GM19395 (cell line): ENCODE results near the gene RAPGEF4.

Experiments
- ATAC-seq: cut with Tn5 transposase; IDR thresholded peaks from one replicate; pipeline ENCODE4 v1.9.1; 2021; ENCODE audit warnings: mild to moderate bottlenecking, moderate library complexity; ENCODE audit not compliant: unreplicated experiment

Gene RAPGEF4

DNA sequence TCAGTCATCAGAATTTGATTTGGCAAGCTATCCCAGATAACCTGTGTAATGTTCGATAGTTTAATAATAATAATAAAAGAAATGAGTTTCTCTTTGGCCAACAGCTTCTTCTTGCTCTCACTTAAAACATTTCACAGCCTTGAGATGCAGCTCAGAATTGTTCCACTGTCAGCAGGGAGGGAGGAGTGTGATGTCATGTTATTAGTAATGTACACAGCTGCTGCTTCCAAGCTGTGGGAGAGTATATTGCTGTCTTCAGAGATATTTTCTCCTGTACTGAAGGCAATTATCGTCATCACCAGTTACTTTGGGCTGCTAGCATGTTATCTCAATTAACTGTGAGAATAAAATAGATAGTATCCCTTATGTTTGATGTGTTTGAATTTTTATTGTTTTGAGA is 193.1 kb downstream of the RAPGEF4 start:
- no peak for ATAC-seq

- ATAC-seq, result no peak
Measured at GRCh38 chr2:172929644-172930043, 194.0 kb downstream of the RAPGEF4 start.

GRCh38 chr2:172930871-172931255 is 195.2 kb downstream of the RAPGEF4 start:
- ATAC-seq, result no peak

GRCh38 chr2:172931256-172931894 is 195.7 kb downstream of the RAPGEF4 start:
- ATAC-seq, result no peak

GRCh38 chr2:172931918-172932520 is 196.4 kb downstream of the RAPGEF4 start:
- no peak for ATAC-seq

DNA sequence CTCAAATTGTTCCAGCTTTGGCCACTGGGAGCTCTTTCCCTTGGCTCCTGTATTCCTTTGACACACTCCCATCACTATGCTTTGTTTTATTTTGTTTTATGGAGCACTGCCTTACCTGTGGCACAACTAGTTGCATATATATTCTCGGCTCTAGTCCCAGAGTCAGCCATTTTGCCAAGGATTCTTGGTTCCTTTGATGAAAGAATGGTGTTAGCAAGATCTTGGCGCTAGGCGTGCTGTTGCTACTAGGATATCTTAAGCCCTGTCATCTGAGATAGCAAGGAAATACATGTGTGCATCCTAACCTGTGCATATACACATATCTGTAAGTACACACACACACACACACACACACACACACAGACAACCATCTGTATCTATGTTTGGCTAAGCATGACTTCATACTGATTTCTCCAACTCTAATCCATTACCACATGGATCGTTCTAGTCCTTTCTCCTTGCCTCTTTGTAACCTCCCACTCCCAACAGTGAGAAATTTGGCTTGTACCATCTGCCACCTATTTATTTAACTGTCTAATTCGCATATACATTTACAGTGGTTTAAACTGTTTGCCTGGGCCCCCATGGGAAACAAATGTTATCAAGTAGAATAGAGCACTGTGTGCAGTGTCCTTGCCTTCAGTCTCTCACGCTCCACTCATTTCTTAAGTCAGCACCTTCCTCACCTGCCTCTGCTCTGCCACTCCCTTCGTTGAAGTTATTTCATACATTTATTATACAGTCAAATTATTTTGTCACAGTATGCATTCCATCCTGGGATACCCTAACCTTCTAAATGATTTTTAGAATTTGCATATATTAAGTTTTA is 202.5 kb downstream of the RAPGEF4 start:
- no peak for ATAC-seq

DNA sequence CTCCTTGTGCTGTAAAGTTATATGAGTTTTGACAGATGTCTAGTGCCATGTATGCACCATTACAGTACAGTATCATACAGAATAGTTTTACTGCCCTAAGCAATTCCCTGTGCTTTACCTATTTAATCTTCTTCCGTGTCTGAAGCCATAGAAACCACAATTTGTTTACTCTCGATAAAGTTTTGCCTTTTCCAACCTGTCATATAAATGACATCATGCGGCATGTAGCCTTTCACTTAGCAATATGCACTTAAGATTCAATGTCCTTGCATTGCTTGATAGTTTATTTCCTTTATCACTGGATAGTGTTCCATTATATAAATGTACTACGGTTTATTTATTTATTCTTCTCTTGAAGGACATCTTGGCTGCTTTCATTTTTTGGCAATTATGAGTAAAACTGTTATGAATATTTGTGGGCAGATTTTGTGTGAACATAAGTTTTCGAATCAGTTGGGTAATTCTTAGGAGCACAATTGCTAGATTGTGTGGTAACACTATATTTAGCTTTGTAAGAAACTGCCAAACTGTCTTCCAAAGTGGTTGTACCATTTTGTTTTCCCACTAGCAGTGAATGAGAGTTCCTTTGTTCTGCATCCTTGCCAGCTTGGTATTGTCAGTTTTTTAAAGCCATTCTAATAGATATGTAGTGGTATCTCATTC is 203.2 kb downstream of the RAPGEF4 start:
- ATAC-seq, result no peak

DNA sequence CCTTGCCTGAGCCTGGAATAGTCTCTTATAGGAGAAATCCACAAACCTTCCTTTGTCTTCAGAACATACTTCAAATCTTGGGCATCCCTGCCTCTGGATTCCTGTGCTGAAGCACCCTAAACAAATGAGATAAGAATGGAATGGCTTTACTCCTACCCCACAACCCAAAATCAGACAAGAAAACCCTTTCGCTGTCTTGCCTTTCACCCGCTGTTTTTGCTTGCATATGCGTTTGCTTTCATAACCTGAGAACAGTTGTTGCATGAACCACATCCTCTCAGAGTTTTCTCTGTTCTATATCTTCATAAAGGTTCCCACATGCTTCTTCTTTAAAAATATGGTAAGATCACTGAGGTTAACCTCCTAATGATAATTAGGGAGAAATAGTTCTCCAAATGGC is 207.9 kb downstream of the RAPGEF4 start:
- ATAC-seq, result no peak

DNA sequence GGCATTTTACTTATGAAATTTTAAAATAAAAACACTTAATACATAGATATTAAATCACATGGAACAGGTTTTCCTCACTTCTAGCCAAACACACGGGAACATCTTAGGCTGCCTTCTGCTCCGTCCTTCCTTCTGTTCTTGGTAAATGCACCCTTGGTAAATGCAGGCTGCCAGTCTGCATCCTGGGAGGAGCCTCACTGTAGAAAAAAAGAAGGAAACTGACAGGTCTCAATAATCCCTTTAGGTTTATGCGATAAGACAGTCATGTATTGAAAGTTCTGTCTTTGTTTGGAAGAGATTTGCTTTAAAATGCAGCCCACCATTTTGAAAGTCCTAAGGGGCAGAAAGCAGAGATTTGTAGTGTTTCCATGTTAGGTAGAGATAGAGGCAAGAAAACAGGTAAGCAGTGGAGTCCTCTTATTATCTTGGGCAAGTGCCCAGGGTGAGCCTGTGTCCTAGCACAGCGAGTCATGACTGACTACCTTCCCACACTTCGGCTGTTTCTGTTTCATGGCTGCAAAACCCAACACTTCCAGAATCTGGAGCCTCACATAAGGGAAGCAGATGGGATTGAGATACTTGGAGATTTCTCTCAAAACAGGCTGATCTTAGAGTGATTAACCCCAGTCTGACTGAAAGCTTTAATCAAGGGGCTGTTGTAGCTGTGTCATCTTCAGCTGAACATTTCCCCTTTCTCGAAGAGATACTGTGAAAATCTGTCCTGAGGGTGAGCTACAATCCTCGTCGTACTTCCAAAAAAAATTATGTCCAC is 208.6 kb downstream of the RAPGEF4 start:
- ATAC-seq, result no peak

DNA sequence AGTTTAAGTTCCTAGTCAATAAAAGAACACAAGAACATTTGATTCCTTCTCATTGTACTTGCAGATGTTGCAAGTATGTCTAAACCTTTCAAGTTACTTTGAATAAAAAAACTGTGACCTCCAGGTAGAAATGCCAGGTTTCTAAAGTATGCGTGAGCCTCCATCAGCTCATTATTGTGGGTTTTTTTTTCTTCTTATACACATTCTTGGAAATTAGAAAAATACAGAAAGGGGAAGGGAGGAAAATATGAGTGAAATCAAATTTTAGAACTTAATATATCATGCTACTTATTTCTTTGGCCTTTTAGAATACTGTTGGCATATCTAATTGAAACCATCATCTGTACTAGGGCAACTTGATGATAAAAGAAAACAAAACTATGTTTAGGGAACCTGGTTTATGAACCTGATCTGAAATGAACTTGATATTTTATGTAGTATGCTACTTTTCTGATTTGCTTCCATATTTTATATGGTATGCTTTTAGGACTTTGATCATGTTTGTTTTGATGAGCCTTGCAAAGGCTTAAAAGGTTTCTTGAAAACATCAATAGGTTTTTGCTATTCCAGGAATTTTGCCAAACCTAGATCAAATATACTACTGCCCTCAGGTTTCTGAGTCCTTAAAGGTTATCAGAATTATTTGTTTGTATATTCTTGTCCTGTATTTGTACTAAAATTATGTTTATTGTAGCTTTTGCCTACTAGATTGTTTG is 209.3 kb downstream of the RAPGEF4 start:
- ATAC-seq, result no peak

DNA sequence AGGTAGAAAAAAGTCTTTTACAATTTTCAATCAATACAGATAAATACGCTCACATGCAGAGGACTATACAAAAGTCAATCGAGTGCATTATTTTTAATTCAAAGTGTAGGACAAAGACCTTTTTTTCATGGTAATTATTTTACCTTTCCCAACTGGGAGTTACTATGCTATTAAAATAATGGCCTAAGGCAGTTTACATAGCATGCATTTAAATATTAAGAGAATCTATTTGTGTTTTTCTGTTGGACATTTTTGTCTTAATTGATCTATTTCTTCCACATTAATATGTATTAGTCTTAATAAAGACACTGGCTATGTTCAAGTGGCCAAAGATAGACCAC is 209.8 kb downstream of the RAPGEF4 start:
- ATAC-seq, result no peak

DNA sequence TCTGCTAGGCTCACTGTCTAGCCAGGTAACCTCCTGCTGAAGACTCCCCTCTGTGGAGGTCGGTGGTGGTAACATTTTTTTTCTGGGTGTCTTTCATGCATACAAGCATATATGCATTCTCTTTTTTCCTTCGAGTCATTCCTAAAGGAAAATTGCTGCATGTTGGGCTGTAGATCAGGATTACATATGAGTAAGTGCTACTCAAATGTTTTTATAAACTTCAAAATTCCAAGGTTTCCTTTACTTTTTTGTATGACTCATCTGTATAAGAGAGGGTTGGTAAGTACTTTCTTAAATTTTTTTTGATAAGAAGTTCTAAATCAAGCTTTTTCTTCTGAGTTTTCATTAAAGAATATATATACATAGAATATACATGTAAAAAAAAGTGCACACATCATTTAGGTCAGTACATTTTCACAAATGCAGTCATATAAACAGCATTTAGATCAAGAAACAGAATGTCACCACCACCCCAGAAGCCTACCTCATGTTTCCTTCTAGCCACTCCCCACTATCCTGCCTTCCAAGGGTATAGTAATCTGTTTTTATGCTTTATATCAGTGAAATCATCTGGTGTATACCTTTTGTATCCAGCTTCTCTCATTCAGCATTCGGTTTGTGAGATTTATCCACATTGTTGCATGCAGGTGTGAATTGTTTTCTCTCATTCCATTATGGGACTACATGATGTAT is 212.0 kb downstream of the RAPGEF4 start:
- ATAC-seq, result no peak

GRCh38 chr2:172949522-172949921 is 213.9 kb downstream of the RAPGEF4 start:
- ATAC-seq, result no peak

DNA sequence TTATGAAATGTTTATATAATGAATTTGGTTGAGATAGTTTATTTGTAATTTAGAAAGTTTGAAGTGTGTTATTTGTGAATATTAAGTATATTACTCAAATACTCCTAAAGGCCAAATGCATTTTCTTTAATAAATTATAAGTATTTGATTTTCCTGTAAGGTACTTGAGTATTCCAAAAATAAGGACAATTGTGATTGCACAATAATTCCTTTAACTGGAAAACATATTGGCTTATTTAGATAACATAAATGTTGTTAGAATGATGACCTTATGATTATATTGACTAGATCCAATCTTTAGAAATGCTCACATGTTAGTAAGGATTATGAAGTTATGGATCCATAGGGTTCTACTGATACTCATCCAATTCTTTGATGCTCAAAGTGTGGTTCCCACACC is 214.9 kb downstream of the RAPGEF4 start:
- no peak for ATAC-seq

- ATAC-seq, result no peak
Measured at GRCh38 chr2:172951554-172951953, 215.9 kb downstream of the RAPGEF4 start.

GRCh38 chr2:172953411-172953810 is 217.8 kb downstream of the RAPGEF4 start:
- ATAC-seq, result no peak

GRCh38 chr2:172953970-172954852 is 218.6 kb downstream of the RAPGEF4 start:
- no peak for ATAC-seq

DNA sequence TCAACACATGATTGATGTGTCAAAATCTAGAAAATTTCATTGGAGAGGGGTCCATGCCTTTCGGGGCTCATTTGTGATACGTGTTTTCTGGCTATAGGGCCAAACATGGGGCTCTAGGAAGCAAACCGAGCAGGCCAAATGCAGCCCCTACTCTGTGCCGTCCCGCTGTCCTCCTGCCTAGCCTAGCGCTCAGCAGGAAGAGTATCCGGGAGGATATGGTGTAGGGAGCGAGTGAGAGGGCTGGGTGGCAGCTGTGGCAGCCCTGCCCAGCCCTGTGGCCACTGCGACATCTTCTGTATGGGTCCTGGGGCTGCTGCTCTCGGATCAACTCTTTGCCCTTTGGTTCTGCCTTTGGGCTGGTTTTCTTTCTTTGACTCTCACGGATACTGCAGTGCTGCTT is 219.9 kb downstream of the RAPGEF4 start:
- ATAC-seq, result no peak

GRCh38 chr2:172957734-172958133 is 222.1 kb downstream of the RAPGEF4 start:
- no peak for ATAC-seq
